GM12878 (cell line): ENCODE results near the gene HECTD2. TPM values are rescaled to one million over a fixed set of nuclear protein-coding genes. Genes with fewer than 3 reads are reported as not detected.

Experiments
- ATAC-seq: fragments of 200-7000 bp; cut with Tn5 transposase; 3 replicates; pipeline ENCODE4 v1.9.1; 2020; ENCODE audit warnings: mild to moderate bottlenecking, moderate library complexity
- BruUV-seq: library from RNA; stranded (reverse); fragments of 400-500 nt; replicated peaks from 2 replicates; lab custom pipeline; 2021; lab: Mats Ljungman, UMichigan
- CTCF ChIA-PET: fragments of 300-600 bp; sonication (Branson Sonifier 250); formaldehyde crosslinking; extraction: SDS; loops from one replicate; lab custom pipeline; 2021; ENCODE audit warnings: inconsistent platforms; lab: Yijun Ruan, JAX
- POLR2A ChIA-PET: fragments of 350-600 bp; formaldehyde crosslinking; extraction: SDS; loops from one replicate; lab custom pipeline; 2021; ENCODE audit warnings: inconsistent platforms; lab: Charles Lee
- RAD21 ChIA-PET: fragments of 300-600 bp; sonication (Branson Sonifier 250); formaldehyde crosslinking; loops from one replicate; lab custom pipeline; 2023; ENCODE audit warnings: antibody characterized with exemption; ENCODE audit not compliant: unreplicated experiment; lab: Charles Lee
- SMC1A ChIA-PET: fragments of 300-600 bp; sonication (Branson Sonifier 250); formaldehyde crosslinking; loops from one replicate; lab custom pipeline; 2023; ENCODE audit not compliant: unreplicated experiment, uncharacterized antibody; lab: Charles Lee
- DNase-seq: peaks from one replicate; pipeline ENCODE4 v3.0.0-alpha.2; 2011; ENCODE audit warnings: low read depth, low spot score
- FAIRE-seq: peaks from 3 replicates; lab custom pipeline; 2011; peaks lifted over from hg19 to GRCh38; lab: Jason Lieb, UNC
- H2AFZ ChIP-seq: 2 replicates; pipeline ENCODE4 v1.6.0; 2011; ENCODE audit warnings: low read depth, low read length, control low read depth; ENCODE audit not compliant: control insufficient read depth
- H3K27ac ChIP-seq: 2 replicates; pipeline ENCODE4 v1.5.1; 2011; ENCODE audit warnings: control low read depth; ENCODE audit not compliant: control insufficient read depth, insufficient read depth
- H3K27me3 ChIP-seq, 2 experiments: replicated peaks in 1 of 2; 2 replicates each; pipeline versions ENCODE4 v1.6.0 to v1.6.1; 2011; ENCODE audit warnings: low read length in 1 of 2; ENCODE audit not compliant: control insufficient read depth in 2 of 2, insufficient read depth in 2 of 2
- H3K36me3 ChIP-seq, 2 experiments: 2 replicates each; pipeline ENCODE4 v1.5.1; 2011; ENCODE audit warnings: low read length in 1 of 2; ENCODE audit not compliant: control insufficient read depth in 2 of 2, insufficient read depth in 2 of 2
- H3K4me1 ChIP-seq: 2 replicates; pipeline ENCODE4 v1.6.1; 2011; ENCODE audit warnings: mild to moderate bottlenecking, low read length, moderate library complexity, mixed read lengths; ENCODE audit not compliant: control insufficient read depth, insufficient read depth
- H3K4me2 ChIP-seq: 2 replicates; pipeline ENCODE4 v1.6.0; 2011; ENCODE audit warnings: control low read depth; ENCODE audit not compliant: control insufficient read depth, insufficient read depth
- H3K4me3 ChIP-seq: fragments of 200-600 bp; sonication (generic); 2 replicates; pipeline ENCODE4 v1.5.1; 2016
- H3K79me2 ChIP-seq: 2 replicates; pipeline ENCODE4 v1.6.0; 2011; ENCODE audit warnings: low read length; ENCODE audit not compliant: control insufficient read depth, insufficient read depth
- H3K9ac ChIP-seq: 2 replicates; pipeline ENCODE4 v1.8.0; 2011; ENCODE audit warnings: low read length, control low read depth, mixed read lengths; ENCODE audit not compliant: control insufficient read depth, insufficient read depth
- H3K9me3 ChIP-seq: replicated peaks from 3 replicates; pipeline ENCODE4 v1.5.1; 2011; ENCODE audit warnings: mild to moderate bottlenecking, low read length; ENCODE audit not compliant: control insufficient read depth, insufficient read depth
- H4K20me1 ChIP-seq: 2 replicates; pipeline ENCODE4 v1.6.0; 2011; ENCODE audit not compliant: control insufficient read depth, insufficient read depth
- BACH1 ChIP-seq: fragments of 450-650 bp; IDR thresholded peaks from 2 replicates; pipeline ENCODE4 v1.6.1; 2017; ENCODE audit warnings: mild to moderate bottlenecking, borderline replicate concordance
- EED ChIP-seq: sonication (generic); IDR thresholded peaks from 2 replicates; pipeline ENCODE4 v1.6.1; 2016; ENCODE audit warnings: antibody characterized with exemption, low read depth
- EZH2 ChIP-seq: IDR thresholded peaks from 2 replicates; pipeline ENCODE4 v1.6.1; 2012; ENCODE audit warnings: low read depth, mild to moderate bottlenecking, control low read depth, inconsistent platforms, low read length, borderline replicate concordance; ENCODE audit not compliant: control insufficient read depth
- HDAC6 ChIP-seq: fragments of 200-600 bp; sonication (generic); IDR thresholded peaks from one replicate; pipeline ENCODE4 v1.8.0; 2017; ENCODE audit warnings: antibody characterized with exemption; ENCODE audit not compliant: unreplicated experiment
- IRF4 ChIP-seq: IDR thresholded peaks from 2 replicates; pipeline ENCODE4 v1.6.1; 2011; ENCODE audit warnings: low read depth, low read length
- KAT2A ChIP-seq: conservative IDR thresholded peaks from 2 replicates; pipeline ENCODE4 v1.6.1; 2011; ENCODE audit warnings: low read depth, low read length; ENCODE audit not compliant: control insufficient read depth
- MEF2A ChIP-seq: IDR thresholded peaks from 2 replicates; pipeline ENCODE4 v1.6.1; 2011; ENCODE audit warnings: low read depth, mild to moderate bottlenecking, low read length, moderate library complexity; ENCODE audit not compliant: insufficient read depth
- MYB ChIP-seq: fragments of 150-350 bp; IDR thresholded peaks from 2 replicates; pipeline ENCODE4 v1.6.1; 2014; ENCODE audit warnings: mild to moderate bottlenecking, low read depth, low read length, borderline replicate concordance
- POLR2AphosphoS5 ChIP-seq: IDR thresholded peaks from 2 replicates; pipeline ENCODE4 v1.6.1; 2011; ENCODE audit warnings: mild to moderate bottlenecking, low read length, inconsistent platforms
- RAD51 ChIP-seq: fragments of 450-650 bp; IDR thresholded peaks from 2 replicates; pipeline ENCODE4 v1.6.1; 2016; ENCODE audit warnings: moderate library complexity, mild to moderate bottlenecking, inconsistent platforms
- SMAD5 ChIP-seq: IDR thresholded peaks from 2 replicates; pipeline ENCODE4 v1.6.1; 2016; ENCODE audit warnings: antibody characterized with exemption, low read depth
- SRF ChIP-seq, 2 experiments: IDR thresholded peaks; 2 replicates each; pipeline ENCODE4 v1.6.1; 2011; ENCODE audit warnings: low read depth in 2 of 2, low read length in 2 of 2, mild to moderate bottlenecking in 1 of 2, moderate library complexity in 1 of 2
- STAT3 ChIP-seq: IDR thresholded peaks from 2 replicates; pipeline ENCODE4 v1.6.1; 2011; ENCODE audit warnings: low read depth, low read length, improper control_type of control experiment
- TCF3 ChIP-seq: IDR thresholded peaks from 2 replicates; pipeline ENCODE4 v1.6.1; 2012; ENCODE audit warnings: low read depth, mild to moderate bottlenecking, low read length, borderline replicate concordance; ENCODE audit not compliant: insufficient read depth
- WGBS: methylation state at CpG from one replicate; pipeline ENCODE4 v1.1.6; 2016; ENCODE audit warnings: low lambda C conversion rate; ENCODE audit not compliant: insufficient replicate concordance, insufficient coverage; ENCODE audit errors: missing lambda C conversion rate; 5-methylcytosine and 5-hydroxymethylcytosine counted together
- in situ Hi-C: fragments of 300-500 bp; cut with MboI; formaldehyde crosslinking; loops from 9 replicates; pipeline ENCODE4 v1.14.3; 2018; ENCODE audit warnings: mixed read lengths
- intact Hi-C: fragments of 100-400 bp; cut with micrococcal nuclease; formaldehyde crosslinking; loops from one replicate; pipeline ENCODE4 v1.14.2; 2022; ENCODE audit not compliant: unreplicated experiment
- polyA plus RNA-seq, 11 experiments: library from polyadenylated mRNA; depleted of rRNA in 4 of 11; unstranded in 6 of 11; stranded (reverse) in 5 of 11; fragments of >200 nt; fragmentation: Nextera tagmentation in 4 of 11; fragmentation: Illumina TruSeq in 1 of 11; extraction: Ambion mirVana in 4 of 11; extraction: Trizol in 1 of 11; gene quantifications; 1 replicate in 1 of 11; 2 replicates in 10 of 11; pipeline versions ENCODE4 v1.2.1 to v1.2.3, GENCODE V29; 2011 to 2016; ENCODE audit warnings: inconsistent platforms in 2 of 11, missing spikeins in 2 of 11, low read depth in 1 of 11
- total RNA-seq, 4 experiments: library from RNA; depleted of rRNA in 3 of 4; stranded (reverse); fragments of >200 nt in 3 of 4; fragmentation: Illumina TruSeq in 1 of 4; extraction: Trizol in 1 of 4; gene quantifications; 2 replicates each; pipeline versions ENCODE4 v1.2.1 to v1.2.3, GENCODE V29; 2013 to 2021
- TF ChIP-seq, protein P1 (sequence below): IDR thresholded peaks from 2 replicates; pipeline ENCODE4 v1.6.1; 2012; ENCODE audit warnings: improper control_type of control experiment, low read depth, low read length; ENCODE audit not compliant: insufficient replicate concordance
- TF ChIP-seq, protein P2 (sequence below): IDR thresholded peaks from 2 replicates; pipeline ENCODE4 v1.6.1; 2012; ENCODE audit warnings: mild to moderate bottlenecking, low read depth, low read length

The HECTD2 gene
- total and polyA plus RNA-seq, 10 of the 15 experiments (the other 5 are each of a cell fraction or from before 2014, with no cell fraction given), result 0.87 to 3.0 (median 1.7) TPM

DNA sequence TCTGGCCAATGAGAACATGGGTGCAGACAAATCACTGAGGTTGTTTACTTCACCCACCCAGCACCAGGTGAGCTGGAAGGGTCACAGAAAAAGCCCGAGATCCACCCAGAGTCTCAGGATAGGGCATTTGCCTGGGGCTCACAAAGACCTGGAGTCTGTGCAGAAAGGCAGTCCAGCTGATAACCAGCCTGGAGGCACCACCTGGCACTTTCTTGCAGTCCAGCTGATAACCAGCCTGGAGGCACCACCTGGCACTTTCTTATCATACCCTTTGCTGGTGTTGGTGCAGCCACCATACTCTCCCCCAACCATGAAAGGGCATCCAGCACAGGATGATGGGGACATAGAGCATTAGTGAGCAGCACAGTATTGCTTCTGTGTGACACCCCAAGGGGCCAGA lies 118.6 kb downstream of the HECTD2 start:
- H3K36me3 ChIP-seq, result no peaks in the 10 kb centered on the region
- POLR2A ChIA-PET, result no interaction called here
- SMC1A ChIA-PET, result no interaction called here
- 0% methylated on average over 1 of the region's 1 CpG for WGBS
- CTCF ChIA-PET, result no interaction called here
- no peaks in the 10 kb centered on the region; a peak in 2 of 4 replicates for H3K27me3 ChIP-seq
- ATAC-seq (no peak), FAIRE-seq (no peak), DNase-seq (no peak)
- RAD21 ChIA-PET, result no interaction called here
- intact Hi-C loops (no loop called here), in situ Hi-C loops (no loop called here)
- H3K9me3 ChIP-seq, result no peaks in the 10 kb centered on the region
- H3K79me2 ChIP-seq, result no peaks in the 10 kb centered on the region
- no peaks in the 10 kb centered on the region for H4K20me1 ChIP-seq
- H3K4me1 ChIP-seq, result no peaks in the 10 kb centered on the region
- H3K4me2 ChIP-seq, result no peak overlapping the region
- no peak overlapping the region for H3K4me3 ChIP-seq
- no peak overlapping the region for H2AFZ ChIP-seq
- no peak overlapping the region for H3K9ac ChIP-seq
- BruUV-seq, result no TSS peak
- H3K27ac ChIP-seq, result no peak overlapping the region
- TF ChIP-seq EED (no peak), SRF (IDR thresholded peaks at IDR 0.05; ENCODE audit: low read depth in 2 of 2, low read length in 2 of 2) (no peak), TCF3 (no peak), RAD51 (no peak), MEF2A (no peak), HDAC6 (no peak), IRF4 (no peak), BACH1 (no peak), KAT2A (no peak), SMAD5 (no peak), STAT3 (no peak), MYB (no peak), EZH2 (no peak), POLR2AphosphoS5 (no peak)
- TF ChIP-seq, protein P1, sequence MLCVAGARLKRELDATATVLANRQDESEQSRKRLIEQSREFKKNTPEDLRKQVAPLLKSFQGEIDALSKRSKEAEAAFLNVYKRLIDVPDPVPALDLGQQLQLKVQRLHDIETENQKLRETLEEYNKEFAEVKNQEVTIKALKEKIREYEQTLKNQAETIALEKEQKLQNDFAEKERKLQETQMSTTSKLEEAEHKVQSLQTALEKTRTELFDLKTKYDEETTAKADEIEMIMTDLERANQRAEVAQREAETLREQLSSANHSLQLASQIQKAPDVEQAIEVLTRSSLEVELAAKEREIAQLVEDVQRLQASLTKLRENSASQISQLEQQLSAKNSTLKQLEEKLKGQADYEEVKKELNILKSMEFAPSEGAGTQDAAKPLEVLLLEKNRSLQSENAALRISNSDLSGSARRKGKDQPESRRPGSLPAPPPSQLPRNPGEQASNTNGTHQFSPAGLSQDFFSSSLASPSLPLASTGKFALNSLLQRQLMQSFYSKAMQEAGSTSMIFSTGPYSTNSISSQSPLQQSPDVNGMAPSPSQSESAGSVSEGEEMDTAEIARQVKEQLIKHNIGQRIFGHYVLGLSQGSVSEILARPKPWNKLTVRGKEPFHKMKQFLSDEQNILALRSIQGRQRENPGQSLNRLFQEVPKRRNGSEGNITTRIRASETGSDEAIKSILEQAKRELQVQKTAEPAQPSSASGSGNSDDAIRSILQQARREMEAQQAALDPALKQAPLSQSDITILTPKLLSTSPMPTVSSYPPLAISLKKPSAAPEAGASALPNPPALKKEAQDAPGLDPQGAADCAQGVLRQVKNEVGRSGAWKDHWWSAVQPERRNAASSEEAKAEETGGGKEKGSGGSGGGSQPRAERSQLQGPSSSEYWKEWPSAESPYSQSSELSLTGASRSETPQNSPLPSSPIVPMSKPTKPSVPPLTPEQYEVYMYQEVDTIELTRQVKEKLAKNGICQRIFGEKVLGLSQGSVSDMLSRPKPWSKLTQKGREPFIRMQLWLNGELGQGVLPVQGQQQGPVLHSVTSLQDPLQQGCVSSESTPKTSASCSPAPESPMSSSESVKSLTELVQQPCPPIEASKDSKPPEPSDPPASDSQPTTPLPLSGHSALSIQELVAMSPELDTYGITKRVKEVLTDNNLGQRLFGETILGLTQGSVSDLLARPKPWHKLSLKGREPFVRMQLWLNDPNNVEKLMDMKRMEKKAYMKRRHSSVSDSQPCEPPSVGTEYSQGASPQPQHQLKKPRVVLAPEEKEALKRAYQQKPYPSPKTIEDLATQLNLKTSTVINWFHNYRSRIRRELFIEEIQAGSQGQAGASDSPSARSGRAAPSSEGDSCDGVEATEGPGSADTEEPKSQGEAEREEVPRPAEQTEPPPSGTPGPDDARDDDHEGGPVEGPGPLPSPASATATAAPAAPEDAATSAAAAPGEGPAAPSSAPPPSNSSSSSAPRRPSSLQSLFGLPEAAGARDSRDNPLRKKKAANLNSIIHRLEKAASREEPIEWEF, result no peak
- TF ChIP-seq, protein P2, sequence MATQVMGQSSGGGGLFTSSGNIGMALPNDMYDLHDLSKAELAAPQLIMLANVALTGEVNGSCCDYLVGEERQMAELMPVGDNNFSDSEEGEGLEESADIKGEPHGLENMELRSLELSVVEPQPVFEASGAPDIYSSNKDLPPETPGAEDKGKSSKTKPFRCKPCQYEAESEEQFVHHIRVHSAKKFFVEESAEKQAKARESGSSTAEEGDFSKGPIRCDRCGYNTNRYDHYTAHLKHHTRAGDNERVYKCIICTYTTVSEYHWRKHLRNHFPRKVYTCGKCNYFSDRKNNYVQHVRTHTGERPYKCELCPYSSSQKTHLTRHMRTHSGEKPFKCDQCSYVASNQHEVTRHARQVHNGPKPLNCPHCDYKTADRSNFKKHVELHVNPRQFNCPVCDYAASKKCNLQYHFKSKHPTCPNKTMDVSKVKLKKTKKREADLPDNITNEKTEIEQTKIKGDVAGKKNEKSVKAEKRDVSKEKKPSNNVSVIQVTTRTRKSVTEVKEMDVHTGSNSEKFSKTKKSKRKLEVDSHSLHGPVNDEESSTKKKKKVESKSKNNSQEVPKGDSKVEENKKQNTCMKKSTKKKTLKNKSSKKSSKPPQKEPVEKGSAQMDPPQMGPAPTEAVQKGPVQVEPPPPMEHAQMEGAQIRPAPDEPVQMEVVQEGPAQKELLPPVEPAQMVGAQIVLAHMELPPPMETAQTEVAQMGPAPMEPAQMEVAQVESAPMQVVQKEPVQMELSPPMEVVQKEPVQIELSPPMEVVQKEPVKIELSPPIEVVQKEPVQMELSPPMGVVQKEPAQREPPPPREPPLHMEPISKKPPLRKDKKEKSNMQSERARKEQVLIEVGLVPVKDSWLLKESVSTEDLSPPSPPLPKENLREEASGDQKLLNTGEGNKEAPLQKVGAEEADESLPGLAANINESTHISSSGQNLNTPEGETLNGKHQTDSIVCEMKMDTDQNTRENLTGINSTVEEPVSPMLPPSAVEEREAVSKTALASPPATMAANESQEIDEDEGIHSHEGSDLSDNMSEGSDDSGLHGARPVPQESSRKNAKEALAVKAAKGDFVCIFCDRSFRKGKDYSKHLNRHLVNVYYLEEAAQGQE, result no peak
